CD14-positive monocyte (primary cell): ENCODE measurements around the gene GC. TPM values are rescaled to one million over a fixed set of nuclear protein-coding genes. Genes with fewer than 3 reads are reported as not detected.

Source experiments
- DNase-seq, 3 donors: peaks; one replicate each; pipeline ENCODE4 v3.0.0-alpha.2; 2011 to 2022
- H2AFZ ChIP-seq: 2 replicates; pipeline ENCODE4 v1.6.0; 2012; ENCODE audit warnings: mild to moderate bottlenecking, low read depth, low read length, inconsistent platforms; ENCODE audit not compliant: insufficient read depth, poor library complexity, severe bottlenecking
- H3K27ac ChIP-seq, 2 donors: 1 replicate in 1 of 2; 2 replicates in 1 of 2; pipeline ENCODE4 v1.5.1; 2012 to 2013; ENCODE audit warnings: low read length in 2 of 2, control low read depth in 1 of 2, inconsistent platforms in 1 of 2, low read depth in 1 of 2, mild to moderate bottlenecking in 1 of 2
- H3K27me3 ChIP-seq, 2 donors: one replicate each; pipeline versions ENCODE4 v1.6.0 to v1.6.1; 2011 to 2013; ENCODE audit warnings: low read length in 2 of 2; ENCODE audit not compliant: control insufficient read depth in 2 of 2, insufficient read depth in 2 of 2
- H3K36me3 ChIP-seq, 2 donors: replicated peaks in 1 of 2; 1 replicate in 1 of 2; 2 replicates in 1 of 2; pipeline versions ENCODE4 v1.5.1 to v1.6.1; 2012 to 2013; ENCODE audit warnings: low read length in 2 of 2, control low read depth in 1 of 2, inconsistent platforms in 1 of 2, mild to moderate bottlenecking in 1 of 2; ENCODE audit not compliant: insufficient read depth in 2 of 2, control insufficient read depth in 1 of 2
- H3K4me1 ChIP-seq, 2 donors: 1 replicate in 1 of 2; 2 replicates in 1 of 2; pipeline versions ENCODE4 v1.5.1 to v1.6.1; 2012 to 2013; ENCODE audit warnings: low read length in 2 of 2, control low read depth in 1 of 2, inconsistent platforms in 1 of 2, mild to moderate bottlenecking in 1 of 2, moderate library complexity in 1 of 2; ENCODE audit not compliant: insufficient read depth in 2 of 2, control insufficient read depth in 1 of 2
- H3K4me2 ChIP-seq: replicated peaks from 2 replicates; pipeline ENCODE3; 2012; ENCODE audit warnings: low read length, moderate library complexity, mild to moderate bottlenecking; ENCODE audit not compliant: poor library complexity, severe bottlenecking; ENCODE audit errors: extremely low read depth
- H3K4me3 ChIP-seq, 3 experiments: fragments of 200-600 bp in 1 of 3; sonication (generic) in 1 of 3; replicated peaks in 1 of 3; 1 replicate in 2 of 3; 2 replicates in 1 of 3; pipeline ENCODE4 v1.5.1; 2011 to 2013; ENCODE audit warnings: low read length in 3 of 3, mild to moderate bottlenecking in 3 of 3, control low read depth in 2 of 3, low read depth in 2 of 3, inconsistent platforms in 1 of 3, moderate library complexity in 1 of 3
- H3K79me2 ChIP-seq: 2 replicates; pipeline ENCODE4 v1.6.0; 2012; ENCODE audit warnings: mild to moderate bottlenecking, control low read depth, inconsistent platforms, low read length, moderate library complexity; ENCODE audit not compliant: insufficient read depth
- H3K9ac ChIP-seq: 2 replicates; pipeline ENCODE4 v1.6.0; 2017; ENCODE audit warnings: low read length, mild to moderate bottlenecking; ENCODE audit not compliant: insufficient read depth, poor library complexity, severe bottlenecking
- H3K9me3 ChIP-seq, 2 donors: replicated peaks in 1 of 2; 1 replicate in 1 of 2; 2 replicates in 1 of 2; pipeline versions ENCODE4 v1.5.1 to v1.6.1; 2012 to 2013; ENCODE audit warnings: low read length in 2 of 2, control low read depth in 1 of 2; ENCODE audit not compliant: control insufficient read depth in 1 of 2, insufficient read depth in 1 of 2
- H4K20me1 ChIP-seq: 2 replicates; pipeline ENCODE4 v1.6.0; 2012; ENCODE audit warnings: mild to moderate bottlenecking, low read length, control low read depth, moderate library complexity; ENCODE audit not compliant: insufficient read depth
- H3K27ac Mint-ChIP-seq, 7 donors: one replicate each; pipeline ENCODE4 v1.8.0; 2020; ENCODE audit warnings: mild to moderate bottlenecking in 7 of 7, mixed read lengths in 7 of 7, moderate library complexity in 6 of 7, inconsistent platforms in 2 of 7
- H3K27me3 Mint-ChIP-seq, 3 donors: one replicate each; pipeline ENCODE4 v1.8.0; 2021 to 2022; ENCODE audit warnings: low read depth in 3 of 3, mild to moderate bottlenecking in 3 of 3, mixed read lengths in 3 of 3, moderate library complexity in 3 of 3, inconsistent platforms in 1 of 3
- H3K36me3 Mint-ChIP-seq, 2 donors: one replicate each; pipeline ENCODE4 v1.8.0; 2020; ENCODE audit warnings: mixed read lengths in 2 of 2, inconsistent platforms in 1 of 2, mild to moderate bottlenecking in 1 of 2
- H3K4me1 Mint-ChIP-seq: one replicate; pipeline ENCODE4 v1.8.0; 2020; ENCODE audit warnings: mild to moderate bottlenecking, mixed read lengths
- H3K4me3 Mint-ChIP-seq, 2 donors: one replicate each; pipeline ENCODE4 v1.8.0; 2020; ENCODE audit warnings: mild to moderate bottlenecking in 2 of 2, mixed read lengths in 2 of 2, moderate library complexity in 1 of 2
- H3K9me3 Mint-ChIP-seq, 7 donors: one replicate each; pipeline ENCODE4 v1.8.0; 2020 to 2022; ENCODE audit warnings: mixed read lengths in 7 of 7, mild to moderate bottlenecking in 6 of 7, moderate library complexity in 6 of 7, inconsistent platforms in 2 of 7
- CTCF ChIP-seq: fragments of 200-600 bp; IDR thresholded peaks from one replicate; pipeline ENCODE4 v1.8.0; 2022; ENCODE audit warnings: antibody characterized with exemption, mild to moderate bottlenecking
- WGBS: methylation state at CpG from one replicate; pipeline ENCODE4 v1.1.5; 2013; ENCODE audit warnings: missing lambda C conversion rate; ENCODE audit not compliant: insufficient coverage; 5-methylcytosine and 5-hydroxymethylcytosine counted together
- intact Hi-C, 2 donors: fragments of 100-400 bp; cut with micrococcal nuclease; formaldehyde crosslinking; loops; one replicate each; pipeline versions ENCODE4 v1.15.0 to v1.15.1; 2023
- polyA plus RNA-seq, 3 donors: library from polyadenylated mRNA; depleted of rRNA in 1 of 3; unstranded in 2 of 3; stranded (reverse) in 1 of 3; fragments of 300-500 nt in 2 of 3; fragments of >200 nt in 1 of 3; fragmentation: Illumina TruSeq in 2 of 3; gene quantifications; 1 replicate in 2 of 3; 2 replicates in 1 of 3; pipeline ENCODE4 v1.2.3, GENCODE V29; 2012 to 2021

The GC gene
- polyA plus RNA-seq, 3 donors: not detected

GRCh38 chr4:71777891-71778290 is 6.0 kb downstream of the GC start:
- Histone ChIP-seq H3K4me1 (no peaks in the 10 kb centered on the region), H3K27me3 (no peaks in the 10 kb centered on the region), H4K20me1 (no peaks in the 10 kb centered on the region), H3K4me2 (no peak overlapping the region), H3K27ac (no peak overlapping the region), H2AFZ (no peak overlapping the region), H3K4me3 (no peak overlapping the region), H3K36me3 (no peaks in the 10 kb centered on the region), H3K9me3 (no peaks in the 10 kb centered on the region), H3K79me2 (no peaks in the 10 kb centered on the region), H3K9ac (no peak overlapping the region)
- Mint-ChIP-seq H3K27me3 (peaks cover 0 to 2% (median 0%) of the 10 kb centered on the region in 3 donors), H3K4me3 (no peak overlapping the region), H3K27ac (no peak overlapping the region), H3K36me3 (no peaks in the 10 kb centered on the region), H3K4me1 (peaks cover 7% of the 10 kb centered on the region), H3K9me3 (no peaks in the 10 kb centered on the region)
- no peak for TF ChIP-seq CTCF
- DNase-seq: no peak
- intact Hi-C loops: no loop called here

- no peaks in the 10 kb centered on the region for H3K79me2 ChIP-seq
- H3K4me3 Mint-ChIP-seq: no peak overlapping the region
- TF ChIP-seq CTCF: no peak
- no peaks in the 10 kb centered on the region for H3K36me3 ChIP-seq
- H3K4me3 ChIP-seq: no peak overlapping the region
- DNase-seq: no peak
- peaks cover 12% of the 10 kb centered on the region for H3K4me1 Mint-ChIP-seq
- H3K27me3 Mint-ChIP-seq: peaks cover 0 to 2% (median 0%) of the 10 kb centered on the region in 3 donors
- no peaks in the 10 kb centered on the region for H3K9me3 ChIP-seq
- no peak overlapping the region for H2AFZ ChIP-seq
- H3K27me3 ChIP-seq: no peaks in the 10 kb centered on the region
- H4K20me1 ChIP-seq: no peaks in the 10 kb centered on the region
- no CpG with 5 or more reads among the region's 2 CpGs for WGBS
- no peak overlapping the region for H3K27ac ChIP-seq
- H3K9me3 Mint-ChIP-seq: no peaks in the 10 kb centered on the region
- no peak overlapping the region for H3K27ac Mint-ChIP-seq
- H3K4me2 ChIP-seq: no peak overlapping the region
- H3K4me1 ChIP-seq: peaks cover 4 to 5% of the 10 kb centered on the region in 2 donors
- H3K36me3 Mint-ChIP-seq: no peaks in the 10 kb centered on the region
- H3K9ac ChIP-seq: no peak overlapping the region
- intact Hi-C loops: no loop called here
Observed at GRCh38 chr4:71775449-71775848, 8.4 kb downstream of the GC start.
